ENCODE measurements around the gene GPD2.

Gene GPD2

DNA sequence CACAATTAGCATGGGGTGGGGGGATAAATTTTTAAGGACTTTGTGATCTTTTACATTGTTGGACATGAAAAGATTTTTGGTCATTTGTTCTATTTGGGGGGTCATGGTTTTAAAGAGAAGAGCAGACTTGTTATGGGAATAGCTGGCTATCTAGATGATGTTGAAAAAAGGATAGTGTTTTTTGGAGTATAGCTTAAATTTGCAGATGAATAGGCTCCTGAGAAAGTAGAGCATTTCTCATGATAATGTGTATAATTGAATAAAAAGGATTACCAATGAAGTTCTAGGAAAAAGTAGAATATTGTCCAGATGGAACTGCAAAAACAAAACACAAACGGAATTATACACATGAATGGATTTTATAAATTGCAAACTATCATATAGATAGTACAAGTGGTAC, 186.3 kb downstream of the GPD2 start:
- Histone ChIP-seq H3K4me3 (ENCODE audit: low read depth, low read length) (no peak overlapping the region), H3K9me3 (ENCODE audit: control insufficient read depth, insufficient read depth, low read depth, low read length) (no peaks in the 10 kb centered on the region), H3K4me1 (ENCODE audit: control insufficient read depth, insufficient read depth, low read length) (no peaks in the 10 kb centered on the region), H3K36me3 (ENCODE audit: control insufficient read depth in 2 of 2, insufficient read depth in 1 of 2, low read length in 2 of 2) (no peaks in the 10 kb centered on the region), H3K27ac (ENCODE audit: extremely low read depth, low read depth, low read length) (no peak overlapping the region)
- ChIA-PET CTCF (interaction anchor here (0.6 kb wide), 1 partner anchor 1246 kb away, joined by 3 read pairs; no protein-coding TSS in a partner anchor), POLR2A (no interaction called here)
- no peak for TF ChIP-seq ZNF623 (tag by site-specific recombination; IDR thresholded peaks at IDR 0.05)
- no peak for TF ChIP-seq ZNF558 (tag by site-specific recombination; IDR thresholded peaks at IDR 0.05)
- TF ChIP-seq ZNF311 (tag by site-specific recombination; IDR thresholded peaks at IDR 0.05; ENCODE audit: borderline replicate concordance) = no peak
- TF ChIP-seq, protein P1, sequence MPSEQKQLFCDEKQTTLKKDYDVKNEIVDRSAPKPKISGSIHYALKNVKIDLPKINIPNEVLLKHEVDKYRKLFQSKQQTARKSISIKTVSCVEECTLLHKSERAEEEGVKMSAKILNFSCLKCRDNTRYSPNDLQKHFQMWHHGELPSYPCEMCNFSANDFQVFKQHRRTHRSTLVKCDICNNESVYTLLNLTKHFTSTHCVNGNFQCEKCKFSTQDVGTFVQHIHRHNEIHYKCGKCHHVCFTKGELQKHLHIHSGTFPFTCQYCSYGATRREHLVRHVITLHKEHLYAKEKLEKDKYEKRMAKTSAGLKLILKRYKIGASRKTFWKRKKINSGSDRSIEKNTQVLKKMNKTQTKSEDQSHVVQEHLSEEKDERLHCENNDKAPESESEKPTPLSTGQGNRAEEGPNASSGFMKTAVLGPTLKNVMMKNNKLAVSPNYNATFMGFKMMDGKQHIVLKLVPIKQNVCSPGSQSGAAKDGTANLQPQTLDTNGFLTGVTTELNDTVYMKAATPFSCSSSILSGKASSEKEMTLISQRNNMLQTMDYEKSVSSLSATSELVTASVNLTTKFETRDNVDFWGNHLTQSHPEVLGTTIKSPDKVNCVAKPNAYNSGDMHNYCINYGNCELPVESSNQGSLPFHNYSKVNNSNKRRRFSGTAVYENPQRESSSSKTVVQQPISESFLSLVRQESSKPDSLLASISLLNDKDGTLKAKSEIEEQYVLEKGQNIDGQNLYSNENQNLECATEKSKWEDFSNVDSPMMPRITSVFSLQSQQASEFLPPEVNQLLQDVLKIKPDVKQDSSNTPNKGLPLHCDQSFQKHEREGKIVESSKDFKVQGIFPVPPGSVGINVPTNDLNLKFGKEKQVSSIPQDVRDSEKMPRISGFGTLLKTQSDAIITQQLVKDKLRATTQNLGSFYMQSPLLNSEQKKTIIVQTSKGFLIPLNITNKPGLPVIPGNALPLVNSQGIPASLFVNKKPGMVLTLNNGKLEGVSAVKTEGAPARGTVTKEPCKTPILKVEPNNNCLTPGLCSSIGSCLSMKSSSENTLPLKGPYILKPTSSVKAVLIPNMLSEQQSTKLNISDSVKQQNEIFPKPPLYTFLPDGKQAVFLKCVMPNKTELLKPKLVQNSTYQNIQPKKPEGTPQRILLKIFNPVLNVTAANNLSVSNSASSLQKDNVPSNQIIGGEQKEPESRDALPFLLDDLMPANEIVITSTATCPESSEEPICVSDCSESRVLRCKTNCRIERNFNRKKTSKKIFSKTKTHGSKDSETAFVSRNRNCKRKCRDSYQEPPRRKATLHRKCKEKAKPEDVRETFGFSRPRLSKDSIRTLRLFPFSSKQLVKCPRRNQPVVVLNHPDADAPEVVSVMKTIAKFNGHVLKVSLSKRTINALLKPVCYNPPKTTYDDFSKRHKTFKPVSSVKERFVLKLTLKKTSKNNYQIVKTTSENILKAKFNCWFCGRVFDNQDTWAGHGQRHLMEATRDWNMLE (tag by site-specific recombination; conservative IDR thresholded peaks at IDR 0.05; ENCODE audit: low read depth) = no peak
- no peak for TF ChIP-seq ZBTB7A (tag by site-specific recombination; IDR thresholded peaks at IDR 0.05; ENCODE audit: low read depth)
- no peak for TF ChIP-seq GLIS1 (tag by site-specific recombination; IDR thresholded peaks at IDR 0.05)
- TF ChIP-seq ZNF621 (tag by site-specific recombination; IDR thresholded peaks at IDR 0.05) = no peak
- TF ChIP-seq ZNF624 (tag by site-specific recombination; IDR thresholded peaks at IDR 0.05) = no peak

DNA sequence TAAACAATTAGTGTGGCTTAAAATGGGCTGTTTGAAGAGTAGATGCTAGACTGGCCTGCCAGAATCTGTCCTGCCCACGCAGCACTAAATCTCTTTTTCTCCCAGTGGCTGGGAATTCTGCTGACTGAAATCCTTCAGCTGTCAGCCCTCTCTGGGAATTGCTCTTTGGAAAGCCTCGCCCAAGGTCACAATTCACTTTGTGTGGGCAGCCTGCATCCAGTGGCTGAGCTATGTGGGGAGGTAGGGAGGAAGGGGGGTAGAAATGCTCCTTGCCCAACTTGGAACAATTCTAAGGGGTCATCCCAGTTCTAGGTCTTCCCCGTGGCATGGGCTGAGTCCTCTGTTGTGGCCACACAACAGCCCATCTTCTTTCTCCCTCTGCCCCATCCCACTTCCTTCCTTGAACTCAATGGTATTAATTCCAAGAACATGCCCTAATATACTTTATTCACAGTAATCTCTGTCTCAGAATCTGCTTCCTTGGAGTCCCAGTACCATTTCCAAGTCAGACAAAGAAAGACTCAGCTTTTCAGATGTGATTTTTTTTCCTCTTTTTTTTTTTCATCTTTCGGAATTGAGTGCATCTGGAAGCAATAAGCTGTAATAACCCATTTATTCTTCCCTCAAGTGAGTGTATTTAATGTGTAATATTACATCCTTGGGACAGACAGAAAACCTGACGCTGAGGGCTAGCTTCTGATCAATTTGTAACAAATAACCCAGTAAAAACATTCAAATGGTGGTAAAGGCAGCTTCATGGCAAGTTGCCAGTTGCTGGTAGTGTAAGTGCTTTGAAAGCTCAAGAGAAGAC, 189.4 kb downstream of the GPD2 start:
- no peaks in the 10 kb centered on the region for H3K9me3 ChIP-seq (ENCODE audit: control insufficient read depth, insufficient read depth, low read depth, low read length)
- ChIA-PET CTCF (interaction anchor here (0.6 to 0.7 kb wide), 2 partner anchors 15 to 175 kb away, joined by 3 to 4 read pairs; no protein-coding TSS in a partner anchor), POLR2A (no interaction called here)
- TF ChIP-seq ZNF600 (tag by site-specific recombination; IDR thresholded peaks at IDR 0.05) (no peak), EGR2 (tag by site-specific recombination; IDR thresholded peaks at IDR 0.05; ENCODE audit: low read depth) (peak; percentile 39)
- H3K4me1 ChIP-seq (ENCODE audit: control insufficient read depth, insufficient read depth, low read length) = no peaks in the 10 kb centered on the region
- H3K4me3 ChIP-seq (ENCODE audit: low read depth, low read length) = no peak overlapping the region
- H3K27ac ChIP-seq (ENCODE audit: extremely low read depth, low read depth, low read length) = no peak overlapping the region
- H3K36me3 ChIP-seq (ENCODE audit: control insufficient read depth in 2 of 2, insufficient read depth in 1 of 2, low read length in 2 of 2) = no peaks in the 10 kb centered on the region

DNA sequence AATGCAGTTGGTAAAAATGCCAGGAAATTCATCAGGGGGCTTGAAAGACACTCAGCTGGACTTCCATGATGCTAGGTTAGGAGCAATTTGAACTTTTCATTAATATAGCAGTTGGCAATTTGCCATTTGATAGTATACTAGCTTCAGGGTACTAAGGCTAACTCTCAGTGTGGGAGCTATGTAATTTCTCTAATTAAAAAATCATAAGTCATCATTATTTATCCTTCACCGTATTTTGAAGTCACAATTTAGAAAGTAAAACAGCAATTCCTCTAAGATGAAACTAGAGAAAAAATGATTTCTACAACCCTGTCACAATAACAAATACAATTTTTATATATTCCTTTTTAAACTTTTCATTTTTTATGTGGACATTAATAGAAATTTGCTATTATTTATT, 190.8 kb downstream of the GPD2 start:
- ChIA-PET CTCF (no interaction called here), POLR2A (no interaction called here)
- Histone ChIP-seq H3K27ac (ENCODE audit: extremely low read depth, low read depth, low read length) (no peak overlapping the region), H3K9me3 (ENCODE audit: control insufficient read depth, insufficient read depth, low read depth, low read length) (no peaks in the 10 kb centered on the region), H3K36me3 (ENCODE audit: control insufficient read depth in 2 of 2, insufficient read depth in 1 of 2, low read length in 2 of 2) (no peaks in the 10 kb centered on the region), H3K4me3 (ENCODE audit: low read depth, low read length) (no peak overlapping the region), H3K4me1 (ENCODE audit: control insufficient read depth, insufficient read depth, low read length) (no peaks in the 10 kb centered on the region)
- TF ChIP-seq ZNF37A (tag by site-specific recombination; IDR thresholded peaks at IDR 0.05) = no peak
- no peak for TF ChIP-seq ZSCAN16 (tag by site-specific recombination; IDR thresholded peaks at IDR 0.05)
- TF ChIP-seq ZFHX2 (tag by site-specific recombination; conservative IDR thresholded peaks at IDR 0.05) = no peak
- TF ChIP-seq, protein P2, sequence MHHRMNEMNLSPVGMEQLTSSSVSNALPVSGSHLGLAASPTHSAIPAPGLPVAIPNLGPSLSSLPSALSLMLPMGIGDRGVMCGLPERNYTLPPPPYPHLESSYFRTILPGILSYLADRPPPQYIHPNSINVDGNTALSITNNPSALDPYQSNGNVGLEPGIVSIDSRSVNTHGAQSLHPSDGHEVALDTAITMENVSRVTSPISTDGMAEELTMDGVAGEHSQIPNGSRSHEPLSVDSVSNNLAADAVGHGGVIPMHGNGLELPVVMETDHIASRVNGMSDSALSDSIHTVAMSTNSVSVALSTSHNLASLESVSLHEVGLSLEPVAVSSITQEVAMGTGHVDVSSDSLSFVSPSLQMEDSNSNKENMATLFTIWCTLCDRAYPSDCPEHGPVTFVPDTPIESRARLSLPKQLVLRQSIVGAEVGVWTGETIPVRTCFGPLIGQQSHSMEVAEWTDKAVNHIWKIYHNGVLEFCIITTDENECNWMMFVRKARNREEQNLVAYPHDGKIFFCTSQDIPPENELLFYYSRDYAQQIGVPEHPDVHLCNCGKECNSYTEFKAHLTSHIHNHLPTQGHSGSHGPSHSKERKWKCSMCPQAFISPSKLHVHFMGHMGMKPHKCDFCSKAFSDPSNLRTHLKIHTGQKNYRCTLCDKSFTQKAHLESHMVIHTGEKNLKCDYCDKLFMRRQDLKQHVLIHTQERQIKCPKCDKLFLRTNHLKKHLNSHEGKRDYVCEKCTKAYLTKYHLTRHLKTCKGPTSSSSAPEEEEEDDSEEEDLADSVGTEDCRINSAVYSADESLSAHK (tag by site-specific recombination; IDR thresholded peaks at IDR 0.05) = no peak
- TF ChIP-seq ZNF768 (tag by site-specific recombination; IDR thresholded peaks at IDR 0.05) = no peak
- no peak for TF ChIP-seq ZNF214 (tag by site-specific recombination; IDR thresholded peaks at IDR 0.05; ENCODE audit: borderline replicate concordance)
- TF ChIP-seq ZNF660 (tag by site-specific recombination; IDR thresholded peaks at IDR 0.05) = no peak
- no peak for TF ChIP-seq ZNF112 (tag by site-specific recombination; IDR thresholded peaks at IDR 0.05)
- TF ChIP-seq ZNF114 (tag by site-specific recombination; IDR thresholded peaks at IDR 0.05) = no peak
- TF ChIP-seq ZNF585B (tag by site-specific recombination; IDR thresholded peaks at IDR 0.05) = no peak
- no peak for TF ChIP-seq ZBTB48 (tag by site-specific recombination; IDR thresholded peaks at IDR 0.05)
- no peak for TF ChIP-seq ZNF324 (tag by site-specific recombination; IDR thresholded peaks at IDR 0.05)
- no peak for TF ChIP-seq KLF10 (tag by site-specific recombination; IDR thresholded peaks at IDR 0.05)
- TF ChIP-seq, protein P3, sequence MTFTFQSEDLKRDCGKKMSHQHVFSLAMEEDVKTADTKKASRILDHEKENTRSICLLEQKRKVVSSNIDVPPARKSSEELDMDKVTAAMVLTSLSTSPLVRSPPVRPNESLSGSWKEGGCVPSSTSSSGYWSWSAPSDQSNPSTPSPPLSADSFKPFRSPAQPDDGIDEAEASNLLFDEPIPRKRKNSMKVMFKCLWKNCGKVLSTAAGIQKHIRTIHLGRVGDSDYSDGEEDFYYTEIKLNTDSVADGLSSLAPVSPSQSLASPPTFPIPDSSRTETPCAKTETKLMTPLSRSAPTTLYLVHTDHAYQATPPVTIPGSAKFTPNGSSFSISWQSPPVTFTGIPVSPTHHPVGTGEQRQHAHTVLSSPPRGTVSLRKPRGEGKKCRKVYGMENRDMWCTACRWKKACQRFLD (tag by site-specific recombination; IDR thresholded peaks at IDR 0.05) = no peak
